ENCODE results near the gene CTNNBL1.

DNA sequence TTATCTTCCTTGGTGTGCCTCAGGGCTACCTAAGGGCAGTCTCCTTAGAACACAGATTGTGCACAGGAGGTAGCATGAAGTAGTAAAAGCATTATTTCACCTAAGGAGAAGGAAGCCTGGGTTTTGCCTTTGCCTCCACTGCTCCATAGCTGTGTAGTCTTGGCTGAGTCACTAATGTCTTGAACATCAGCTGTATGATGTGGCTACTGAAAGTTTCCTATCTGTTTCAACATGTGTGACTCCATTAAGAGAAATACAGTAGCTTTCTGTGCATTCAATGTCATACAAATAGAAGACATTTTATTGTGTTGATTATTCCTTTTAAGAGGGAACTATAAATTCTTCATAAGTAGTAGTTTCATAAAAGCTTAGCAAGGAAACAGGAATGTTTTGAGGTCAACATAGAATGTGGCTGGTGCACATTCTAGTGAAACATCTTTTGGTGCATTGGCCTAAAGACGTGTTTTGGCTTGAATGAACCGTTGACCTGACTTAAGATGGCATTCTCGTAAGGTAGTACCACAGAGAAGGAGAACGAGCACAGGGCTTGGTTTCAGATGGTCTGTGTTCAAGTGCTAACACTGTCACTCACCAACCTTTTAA is 70.6 kb downstream of the CTNNBL1 start:
- no peak for TF ChIP-seq EZH2 (IDR thresholded peaks at IDR 0.05; ENCODE audit: insufficient read depth, low read length)
- TF ChIP-seq, protein P1, sequence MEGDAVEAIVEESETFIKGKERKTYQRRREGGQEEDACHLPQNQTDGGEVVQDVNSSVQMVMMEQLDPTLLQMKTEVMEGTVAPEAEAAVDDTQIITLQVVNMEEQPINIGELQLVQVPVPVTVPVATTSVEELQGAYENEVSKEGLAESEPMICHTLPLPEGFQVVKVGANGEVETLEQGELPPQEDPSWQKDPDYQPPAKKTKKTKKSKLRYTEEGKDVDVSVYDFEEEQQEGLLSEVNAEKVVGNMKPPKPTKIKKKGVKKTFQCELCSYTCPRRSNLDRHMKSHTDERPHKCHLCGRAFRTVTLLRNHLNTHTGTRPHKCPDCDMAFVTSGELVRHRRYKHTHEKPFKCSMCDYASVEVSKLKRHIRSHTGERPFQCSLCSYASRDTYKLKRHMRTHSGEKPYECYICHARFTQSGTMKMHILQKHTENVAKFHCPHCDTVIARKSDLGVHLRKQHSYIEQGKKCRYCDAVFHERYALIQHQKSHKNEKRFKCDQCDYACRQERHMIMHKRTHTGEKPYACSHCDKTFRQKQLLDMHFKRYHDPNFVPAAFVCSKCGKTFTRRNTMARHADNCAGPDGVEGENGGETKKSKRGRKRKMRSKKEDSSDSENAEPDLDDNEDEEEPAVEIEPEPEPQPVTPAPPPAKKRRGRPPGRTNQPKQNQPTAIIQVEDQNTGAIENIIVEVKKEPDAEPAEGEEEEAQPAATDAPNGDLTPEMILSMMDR (IDR thresholded peaks at IDR 0.05; ENCODE audit: insufficient read depth, low read depth, low read length), result no peak
